GM21723 (cell line): Measurements from ENCODE around the gene SYT8.
"Not testable (repeated sequence)": the region's sequence is repeated elsewhere in the genome, so short reads cannot be mapped to it uniquely, and the experiment has no call there.

Experiments
- ATAC-seq: cut with Tn5 transposase; IDR thresholded peaks from one replicate; pipeline ENCODE4 v1.9.1; 2021; ENCODE audit warnings: mild to moderate bottlenecking, moderate library complexity; ENCODE audit not compliant: unreplicated experiment

Gene SYT8, protein sequence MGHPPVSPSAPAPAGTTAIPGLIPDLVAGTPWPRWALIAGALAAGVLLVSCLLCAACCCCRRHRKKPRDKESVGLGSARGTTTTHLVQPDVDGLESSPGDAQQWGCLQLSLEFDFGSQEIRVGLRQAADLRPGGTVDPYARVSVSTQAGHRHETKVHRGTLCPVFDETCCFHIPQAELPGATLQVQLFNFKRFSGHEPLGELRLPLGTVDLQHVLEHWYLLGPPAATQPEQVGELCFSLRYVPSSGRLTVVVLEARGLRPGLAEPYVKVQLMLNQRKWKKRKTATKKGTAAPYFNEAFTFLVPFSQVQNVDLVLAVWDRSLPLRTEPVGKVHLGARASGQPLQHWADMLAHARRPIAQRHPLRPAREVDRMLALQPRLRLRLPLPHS

GRCh38 chr11:1834779-1835670 lies at the start of gene SYT8:
Gene SYT8, plus strand, starts transcription at chr11:1834990. Its CDS starts 116 bp downstream, at chr11:1835106.
- no peak for ATAC-seq

DNA sequence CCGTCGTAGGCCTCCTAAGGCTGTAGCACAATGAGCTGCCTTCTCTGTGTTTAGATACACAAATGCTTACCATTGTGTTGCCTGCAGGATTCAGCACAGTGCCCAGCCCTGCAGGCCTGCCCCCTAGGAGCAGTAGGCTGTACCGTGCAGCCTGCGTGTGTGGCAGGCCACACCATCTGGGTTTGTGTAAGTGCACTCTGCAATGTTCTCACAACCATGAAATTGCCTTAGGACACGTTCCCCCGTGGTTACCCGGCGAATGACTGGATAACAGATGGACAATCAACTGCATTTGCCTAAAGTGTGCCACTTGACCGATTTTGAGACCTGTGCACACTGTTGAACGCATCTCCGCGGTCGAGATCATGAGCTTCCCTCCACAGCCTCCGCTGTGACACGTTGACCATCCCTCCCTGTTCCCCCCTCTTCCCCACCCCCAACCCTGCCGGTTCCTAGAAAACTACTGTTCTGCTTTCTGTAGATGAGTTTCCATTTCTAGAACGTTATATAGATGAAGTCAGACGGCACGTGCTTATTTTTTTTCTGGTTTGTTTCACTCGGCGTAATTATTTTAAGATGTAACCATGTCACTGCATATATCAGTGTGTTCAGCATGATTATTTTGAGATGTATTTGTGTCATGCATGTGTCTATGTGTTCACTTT lies 48.9 kb upstream of the SYT8 start:
- no peak for ATAC-seq

GRCh38 chr11:1786466-1786865 lies 48.3 kb upstream of the SYT8 start:
- ATAC-seq: no peak

DNA sequence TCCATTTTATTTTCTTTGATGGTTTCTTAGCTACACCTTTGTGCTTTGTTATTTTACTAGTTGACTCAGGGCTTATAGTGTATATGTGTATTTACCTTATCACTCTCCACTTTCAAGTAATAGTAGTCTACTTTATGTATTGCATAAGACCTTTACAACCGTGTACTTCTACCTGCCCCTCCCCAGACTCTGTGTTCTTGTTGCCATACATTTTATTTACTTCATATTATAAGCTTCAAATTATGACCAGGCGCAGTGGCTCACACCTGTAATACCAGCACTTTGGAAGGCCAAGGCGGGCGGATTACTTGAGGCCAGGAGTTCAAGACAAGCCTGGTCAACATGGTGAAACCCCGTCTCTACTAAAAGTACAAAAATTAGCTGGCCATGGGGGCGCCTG lies 42.9 kb upstream of the SYT8 start:
- ATAC-seq: no peak

- ATAC-seq: no peak
These were observed 42.3 kb upstream of the SYT8 start for GRCh38 chr11:1792461-1792860.

- no peak for ATAC-seq
These were observed 41.7 kb upstream of the SYT8 start for GRCh38 chr11:1793081-1793480.

DNA sequence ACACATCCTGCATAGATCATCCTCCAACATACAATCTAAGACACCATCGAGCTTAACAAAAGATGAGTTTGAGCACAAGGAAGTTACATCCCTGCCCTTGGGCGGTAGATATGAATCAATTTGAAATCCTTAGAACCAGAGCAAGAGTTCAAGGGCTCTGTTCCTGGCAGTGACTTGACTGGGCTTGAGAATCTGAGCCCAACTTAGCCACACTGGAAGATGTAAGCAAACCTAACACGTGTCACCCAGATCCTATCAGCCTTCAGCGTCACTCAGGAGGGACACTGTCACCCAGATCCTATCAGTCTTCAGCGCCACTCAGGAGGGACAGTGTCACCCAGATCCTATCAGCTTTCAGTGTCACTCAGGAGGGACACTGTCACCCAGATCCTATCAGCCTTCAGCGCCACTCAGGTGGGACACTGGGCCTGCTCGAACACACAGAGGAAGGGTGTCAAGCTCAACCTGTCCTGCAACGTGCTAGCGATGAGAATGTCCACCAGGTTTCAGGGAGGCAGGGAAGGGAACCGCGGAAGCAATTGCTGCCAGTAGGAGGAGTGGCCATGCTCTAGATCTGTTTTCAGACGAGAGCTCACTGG lies 38.3 kb upstream of the SYT8 start:
- no peak for ATAC-seq

DNA sequence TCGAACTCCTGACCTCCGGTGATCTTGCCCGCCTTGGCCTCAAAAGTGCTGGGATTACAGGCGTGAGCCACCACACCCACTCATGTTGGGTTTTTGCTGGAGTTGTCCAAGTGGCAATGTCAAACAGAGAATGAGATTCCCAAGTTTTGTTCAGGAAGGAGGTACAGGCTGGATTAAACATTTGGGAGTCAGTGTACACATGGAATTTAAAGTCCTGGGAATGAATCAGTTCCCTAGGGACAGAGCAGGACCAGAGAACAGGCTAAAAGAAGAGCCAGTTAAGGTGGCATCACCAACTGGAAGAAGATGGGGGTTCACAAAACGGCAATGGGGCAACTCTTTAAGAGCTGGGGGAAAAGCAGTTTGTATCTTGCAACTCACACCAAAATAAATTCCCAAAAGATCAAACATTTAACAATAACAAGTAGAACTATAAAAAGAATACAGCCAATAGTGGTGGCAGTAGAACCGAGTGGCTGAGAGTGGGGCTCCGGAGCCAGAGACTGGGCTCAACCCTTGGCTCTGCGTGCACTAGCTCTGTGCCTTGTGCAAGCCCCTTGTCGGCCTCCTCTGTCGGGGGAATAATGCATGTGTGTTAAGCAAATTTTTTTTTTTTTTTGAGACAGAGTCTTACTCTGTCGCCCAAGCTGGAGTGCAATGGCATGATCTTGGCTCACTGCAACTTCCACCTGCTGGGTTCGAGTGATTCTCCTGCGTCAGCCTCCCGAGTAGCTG lies 37.2 kb upstream of the SYT8 start:
- ATAC-seq: no peak

DNA sequence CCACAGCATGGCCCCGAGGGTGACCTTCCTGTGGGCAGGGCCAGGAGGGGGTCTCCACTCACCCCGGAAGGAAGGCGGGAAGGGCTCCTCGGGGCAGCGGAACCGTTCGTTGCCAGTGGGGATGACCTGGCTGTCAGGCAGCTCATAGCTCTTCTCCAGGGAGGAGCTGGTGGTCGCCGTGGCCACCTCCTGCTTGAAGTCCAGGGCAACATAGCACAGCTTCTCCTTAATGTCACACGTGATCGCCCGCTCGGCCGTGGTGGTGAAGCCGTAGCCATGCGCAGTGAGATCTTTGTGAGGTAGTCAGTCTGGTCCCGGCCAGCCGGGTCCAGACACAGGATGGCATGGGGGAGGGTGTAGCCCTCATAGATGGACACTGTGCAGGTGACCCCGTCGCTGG lies 31.5 kb upstream of the SYT8 start:
- no peak for ATAC-seq

- ATAC-seq: not testable (repeated sequence)
These were observed 30.8 kb upstream of the SYT8 start for GRCh38 chr11:1803835-1804519.

GRCh38 chr11:1805525-1805924 lies 29.3 kb upstream of the SYT8 start:
- ATAC-seq: no peak

- no peak for ATAC-seq
These were observed 27.4 kb upstream of the SYT8 start for GRCh38 chr11:1807264-1807995.

- ATAC-seq: no peak
These were observed 24.0 kb upstream of the SYT8 start for GRCh38 chr11:1810761-1811160.

GRCh38 chr11:1812274-1812673 lies 22.5 kb upstream of the SYT8 start:
- no peak for ATAC-seq

- ATAC-seq: no peak
These were observed 22.0 kb upstream of the SYT8 start for GRCh38 chr11:1812801-1813200.

GRCh38 chr11:1813356-1813755 lies 21.4 kb upstream of the SYT8 start:
- ATAC-seq: not testable (repeated sequence)

DNA sequence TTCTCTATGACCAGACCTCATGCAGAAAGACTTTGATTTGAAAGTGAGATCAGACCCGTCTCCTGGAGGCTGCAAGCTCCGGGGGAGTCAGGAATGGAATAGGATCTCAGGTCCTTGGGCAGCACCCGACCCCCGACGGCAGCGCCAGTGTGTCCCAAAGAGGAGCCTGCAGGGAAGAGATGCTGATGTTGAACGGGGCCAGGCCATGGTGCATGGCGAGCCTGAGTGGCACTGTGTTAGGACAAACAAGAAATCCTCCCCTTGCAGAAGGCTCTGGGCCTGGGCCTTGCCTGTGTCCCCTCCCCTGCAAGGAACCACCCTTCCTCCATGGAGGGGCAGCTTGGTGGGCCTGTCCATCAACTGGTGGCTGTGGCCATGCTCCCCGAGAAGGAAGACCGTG lies 20.1 kb upstream of the SYT8 start:
- no peak for ATAC-seq

GRCh38 chr11:1815311-1815710 lies 19.5 kb upstream of the SYT8 start:
- no peak for ATAC-seq

- no peak for ATAC-seq
These were observed 19.0 kb upstream of the SYT8 start for GRCh38 chr11:1815751-1816150.
